AG04449 (cell line): ENCODE results near the gene CDK3.
A peak's percentile ranks its signal among the peaks of the same experiment; 100 is the strongest.

Experiments used
- CTCF ChIA-PET: fragments of 350-600 bp; formaldehyde crosslinking; extraction: SDS; loops from one replicate; lab custom pipeline; 2021; ENCODE audit warnings: antibody characterized with exemption; lab: Yijun Ruan, JAX
- POLR2A ChIA-PET: fragments of 400-600, 350-600 bp; formaldehyde crosslinking; extraction: SDS; loops from one replicate; lab custom pipeline; 2020; ENCODE audit warnings: antibody characterized with exemption, inconsistent platforms; lab: Yijun Ruan, JAX
- DNase-seq: peaks from one replicate; pipeline ENCODE4 v3.0.0-alpha.2; 2010; ENCODE audit warnings: low read depth, low spot score
- H3K4me3 ChIP-seq: 2 replicates; pipeline ENCODE4 v1.5.1; 2011; ENCODE audit warnings: low read depth, mild to moderate bottlenecking, control low read depth, low read length
- TF ChIP-seq, protein P1 (sequence below): IDR thresholded peaks from one replicate; pipeline ENCODE4 v1.5.1; 2011; ENCODE audit warnings: mild to moderate bottlenecking, moderate library complexity, low read length, control low read depth, inconsistent platforms; ENCODE audit not compliant: insufficient read depth; ENCODE audit errors: missing control alignments

Gene CDK3

DNA sequence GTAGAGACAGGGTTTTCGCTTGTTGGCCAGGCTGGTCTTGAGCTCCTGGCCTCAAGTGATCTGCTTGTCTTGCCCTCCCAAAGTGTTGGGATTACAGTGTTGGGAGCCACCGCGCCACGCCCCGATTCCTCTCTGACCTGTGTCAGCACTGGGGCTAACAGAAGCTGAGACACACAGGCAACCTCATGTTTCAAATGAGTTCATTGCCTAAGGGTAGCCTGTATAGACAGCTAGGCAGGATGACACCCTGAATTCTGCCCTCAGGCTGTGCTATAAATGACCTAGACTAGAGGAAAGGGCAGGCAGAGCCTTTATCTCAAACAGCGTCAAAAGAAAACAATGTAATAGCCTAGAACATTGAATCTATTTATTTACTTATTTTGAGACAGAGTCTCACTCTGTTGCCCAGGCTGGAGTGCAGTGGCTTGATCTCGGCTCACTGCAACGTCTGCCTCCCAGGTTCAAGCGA is 2.3 kb upstream of the CDK3 start:
- CTCF ChIA-PET, result interaction anchor here (1.2 to 17.3 kb wide), 7 partner anchors 7 to 91 kb away, joined by 3 to 363 read pairs (median 13); partner anchors contain the start of gene MRPL38
- no peak overlapping the region for H3K4me3 ChIP-seq
- TF ChIP-seq, protein P1, sequence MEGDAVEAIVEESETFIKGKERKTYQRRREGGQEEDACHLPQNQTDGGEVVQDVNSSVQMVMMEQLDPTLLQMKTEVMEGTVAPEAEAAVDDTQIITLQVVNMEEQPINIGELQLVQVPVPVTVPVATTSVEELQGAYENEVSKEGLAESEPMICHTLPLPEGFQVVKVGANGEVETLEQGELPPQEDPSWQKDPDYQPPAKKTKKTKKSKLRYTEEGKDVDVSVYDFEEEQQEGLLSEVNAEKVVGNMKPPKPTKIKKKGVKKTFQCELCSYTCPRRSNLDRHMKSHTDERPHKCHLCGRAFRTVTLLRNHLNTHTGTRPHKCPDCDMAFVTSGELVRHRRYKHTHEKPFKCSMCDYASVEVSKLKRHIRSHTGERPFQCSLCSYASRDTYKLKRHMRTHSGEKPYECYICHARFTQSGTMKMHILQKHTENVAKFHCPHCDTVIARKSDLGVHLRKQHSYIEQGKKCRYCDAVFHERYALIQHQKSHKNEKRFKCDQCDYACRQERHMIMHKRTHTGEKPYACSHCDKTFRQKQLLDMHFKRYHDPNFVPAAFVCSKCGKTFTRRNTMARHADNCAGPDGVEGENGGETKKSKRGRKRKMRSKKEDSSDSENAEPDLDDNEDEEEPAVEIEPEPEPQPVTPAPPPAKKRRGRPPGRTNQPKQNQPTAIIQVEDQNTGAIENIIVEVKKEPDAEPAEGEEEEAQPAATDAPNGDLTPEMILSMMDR, result no peak
- DNase-seq, result no peak
- POLR2A ChIA-PET, result no interaction called here

DNA sequence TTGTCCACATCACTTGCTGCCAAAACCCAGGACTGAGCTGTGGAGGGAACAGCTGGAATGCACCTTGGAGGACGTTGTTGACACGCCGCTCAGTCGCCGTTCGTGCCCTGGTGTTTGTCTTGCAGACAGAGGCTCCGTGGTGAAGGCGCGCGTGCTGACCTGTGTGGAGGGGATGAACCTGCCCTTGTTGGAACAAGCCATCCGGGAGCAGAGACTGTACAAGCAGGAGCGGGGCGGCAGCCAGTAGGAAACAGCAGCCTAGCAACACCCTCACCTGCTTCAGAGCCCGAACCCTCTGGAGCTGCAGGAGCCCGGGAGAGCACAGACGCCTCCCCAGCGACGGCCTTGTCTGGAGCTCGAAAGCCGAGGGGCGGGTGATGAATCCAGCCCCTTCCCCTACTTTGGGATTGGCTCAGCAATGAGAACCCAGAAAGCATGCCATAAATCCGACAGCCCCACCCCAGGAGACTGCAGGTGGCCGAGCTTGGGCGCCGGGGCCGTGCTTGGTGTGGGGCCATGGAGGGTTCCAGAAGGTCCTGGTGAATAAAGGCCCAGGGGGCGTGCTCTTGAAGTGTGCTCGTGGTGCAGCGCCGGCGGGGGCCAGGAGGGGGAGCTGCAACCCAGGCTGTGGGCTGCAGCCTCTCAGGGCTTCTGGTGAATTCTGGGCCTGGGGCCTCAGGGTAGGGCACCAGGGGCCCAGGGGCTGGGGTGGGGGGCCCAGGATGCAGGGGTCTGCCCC is 470 bp upstream of the CDK3 start:
- DNase-seq, result no peak
- POLR2A ChIA-PET, result no interaction called here
- TF ChIP-seq, protein P1, result peak; percentile 84
- CTCF ChIA-PET, result interaction anchor here (1.0 to 17.3 kb wide), 14 partner anchors 8 to 299 kb away, joined by 3 to 363 read pairs (median 4); partner anchors contain the start of genes FBF1, MRPL38 and TRIM65
- no peak overlapping the region for H3K4me3 ChIP-seq

DNA sequence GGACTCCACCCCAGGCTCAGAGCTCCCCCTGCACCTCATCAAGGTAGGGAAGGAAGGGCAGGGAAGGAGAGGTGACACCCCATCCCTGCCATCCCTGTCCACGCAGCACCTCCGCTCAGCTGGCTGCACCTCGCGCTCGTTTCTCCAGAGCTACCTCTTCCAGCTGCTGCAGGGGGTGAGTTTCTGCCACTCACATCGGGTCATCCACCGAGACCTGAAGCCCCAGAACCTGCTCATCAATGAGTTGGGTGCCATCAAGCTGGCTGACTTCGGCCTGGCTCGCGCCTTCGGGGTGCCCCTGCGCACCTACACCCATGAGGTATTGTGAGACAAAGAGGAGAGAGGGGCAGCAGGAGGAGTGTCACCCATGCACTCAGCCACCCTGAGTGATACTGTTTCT is 1.4 kb downstream of the CDK3 start:
- TF ChIP-seq, protein P1, result no peak
- no peak overlapping the region for H3K4me3 ChIP-seq
- no peak for DNase-seq
- CTCF ChIA-PET, result interaction anchor here (0.8 to 17.3 kb wide), 10 partner anchors 9 to 179 kb away, joined by 3 to 363 read pairs (median 4); partner anchors contain the start of gene MRPL38
- POLR2A ChIA-PET, result no interaction called here

DNA sequence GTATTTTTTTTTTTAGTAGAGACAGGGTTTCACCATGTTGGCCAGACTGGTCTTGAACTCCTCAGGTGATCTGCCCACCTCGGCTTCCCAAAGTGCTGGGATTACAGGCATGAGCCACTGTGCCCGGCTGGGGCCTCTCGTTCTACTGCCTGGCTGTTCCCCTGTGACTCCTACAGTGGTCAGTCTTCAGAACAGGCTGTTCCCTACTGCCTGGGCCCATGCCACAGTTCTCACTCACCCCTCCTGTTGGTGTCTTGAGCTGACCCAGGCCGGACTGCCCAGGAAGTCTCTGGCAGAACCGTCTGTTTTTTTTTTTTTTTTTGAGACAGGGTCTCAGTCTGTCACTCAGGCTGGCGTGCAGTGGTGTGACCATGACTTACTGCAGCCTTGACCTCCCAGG is 3.3 kb downstream of the CDK3 start:
- DNase-seq, result no peak
- ChIA-PET POLR2A (interaction anchor here (0.7 kb wide), 1 partner anchor 228 kb away, joined by 3 read pairs; no protein-coding TSS in a partner anchor), CTCF (interaction anchor here (0.8 to 17.3 kb wide), 9 partner anchors 11 to 254 kb away, joined by 3 to 363 read pairs (median 4); partner anchors contain the start of genes MRPL38 and TRIM65)
- TF ChIP-seq, protein P1, result no peak
- H3K4me3 ChIP-seq, result no peak overlapping the region

DNA sequence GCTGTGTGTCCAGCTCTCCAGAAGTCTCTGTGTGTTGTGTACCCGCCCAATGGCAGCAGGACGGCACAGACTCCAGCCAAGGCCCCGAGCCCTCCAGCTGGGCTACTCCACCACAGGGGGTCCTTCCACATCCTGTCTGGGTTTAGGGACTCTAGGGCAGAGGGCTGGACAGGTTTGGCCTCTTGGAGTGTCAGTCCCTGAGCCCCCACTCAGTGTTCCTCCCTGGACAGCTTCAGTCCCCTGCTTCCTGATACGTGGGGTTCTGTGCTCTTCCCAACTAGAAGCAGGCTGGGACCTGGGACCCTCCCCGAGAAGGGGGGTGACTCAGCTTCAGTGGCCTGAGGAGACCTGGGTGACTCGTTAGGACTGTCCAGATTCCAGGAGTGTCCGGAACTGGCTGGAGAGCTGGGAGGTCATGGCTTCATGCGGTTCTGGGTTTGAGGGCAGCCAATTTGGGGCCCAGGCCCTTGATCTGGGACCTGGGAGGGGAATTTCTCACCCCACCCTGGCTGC is 4.2 kb downstream of the CDK3 start:
- no peak overlapping the region for H3K4me3 ChIP-seq
- ChIA-PET POLR2A (no interaction called here), CTCF (interaction anchor here (0.6 to 17.3 kb wide), 31 partner anchors 8 to 294 kb away, joined by 3 to 363 read pairs (median 4); partner anchors contain the start of genes ACOX1, EXOC7, MRPL38 and TEN1)
- TF ChIP-seq, protein P1, result no peak
- DNase-seq, result no peak
